Heart left ventricle (tissue), 16 donors: ENCODE data around the gene GAS2L2. TPM values are rescaled to one million over a fixed set of nuclear protein-coding genes. Genes with fewer than 3 reads are reported as not detected.

Experiments used
- ATAC-seq, 4 donors: fragments of 200-7000 bp; cut with Tn5 transposase; one replicate each; pipeline ENCODE4 v1.9.1; 2020 to 2022; ENCODE audit warnings: moderate library complexity in 4 of 4, mild to moderate bottlenecking in 3 of 4, moderate number of reproducible peaks in 1 of 4
- DNase-seq, 5 donors: peaks; one replicate each; pipeline ENCODE4 v3.0.0-alpha.2; 2020
- H3K27ac ChIP-seq, 12 donors: fragments of 200-600 bp; sonication (generic) in 4 of 12; one replicate each; pipeline versions ENCODE4 v1.5.0 to v1.8.0; 2016 to 2022; ENCODE audit warnings: mild to moderate bottlenecking in 2 of 12
- H3K27me3 ChIP-seq, 9 donors: fragments of 200-600 bp; sonication (generic) in 2 of 9; one replicate each; pipeline versions ENCODE4 v1.5.1 to v1.8.0; 2016 to 2022; ENCODE audit warnings: mild to moderate bottlenecking in 3 of 9
- H3K36me3 ChIP-seq, 9 donors: fragments of 200-600 bp; sonication (generic) in 2 of 9; one replicate each; pipeline versions ENCODE4 v1.5.0 to v1.8.0; 2018 to 2022; ENCODE audit warnings: mild to moderate bottlenecking in 2 of 9
- H3K4me1 ChIP-seq, 12 donors: fragments of 200-600 bp; sonication (generic) in 4 of 12; one replicate each; pipeline versions ENCODE4 v1.5.0 to v1.8.0; 2016 to 2022; ENCODE audit warnings: mild to moderate bottlenecking in 3 of 12
- H3K4me3 ChIP-seq, 12 donors: fragments of 200-600 bp; sonication (generic) in 4 of 12; one replicate each; pipeline versions ENCODE4 v1.5.0 to v1.8.0; 2017 to 2022; ENCODE audit warnings: mild to moderate bottlenecking in 9 of 12, moderate library complexity in 4 of 12
- H3K9me3 ChIP-seq, 12 donors: fragments of 200-600 bp; sonication (generic) in 4 of 12; one replicate each; pipeline versions ENCODE4 v1.5.0 to v1.8.0; 2016 to 2022; ENCODE audit warnings: mild to moderate bottlenecking in 1 of 12
- POLR2A ChIP-seq, 2 donors: fragments of 450-650 bp; IDR thresholded peaks; one replicate each; pipeline ENCODE4 v1.6.1; 2017; ENCODE audit warnings: antibody characterized with exemption in 2 of 2, mild to moderate bottlenecking in 2 of 2, moderate library complexity in 2 of 2
- WGBS, 4 donors: extraction: QIAGEN DNeasy Blood & Tissue Kit in 2 of 4; methylation state at CpG; one replicate each; pipeline versions ENCODE4 v1.1.5 to v1.1.7; 2013 to 2018; 5-methylcytosine and 5-hydroxymethylcytosine counted together
- intact Hi-C, 10 donors: fragments of 100-400 bp; cut with DNase I; formaldehyde crosslinking; loops; one replicate each; pipeline versions ENCODE4 v1.11.1 to v1.14.2; 2022
- polyA plus RNA-seq, 2 donors: library from polyadenylated mRNA; stranded (reverse); fragments of 200-250 nt; gene quantifications; one replicate each; pipeline ENCODE4 v1.2.3, GENCODE V29; 2013
- total RNA-seq, 9 donors: library from RNA; depleted of rRNA in 2 of 9; stranded (reverse); fragments of >200 nt in 2 of 9; fragmentation: NEBNext Ultra II Directional in 3 of 9; extraction: Animal tissue kit (Norgen Biotek cat#: 25700) in 3 of 9; gene quantifications; one replicate each; pipeline versions ENCODE4 v1.1.0 to v1.2.4, GENCODE V29; 2016 to 2023
- TF ChIP-seq, protein P1 (sequence below), 12 donors: fragments of 200-600 bp; sonication (generic) in 4 of 12; IDR thresholded peaks; one replicate each; pipeline versions ENCODE4 v1.5.0 to v1.8.0; 2018 to 2022; ENCODE audit warnings: antibody characterized with exemption in 12 of 12, mild to moderate bottlenecking in 5 of 12
- donor health status: ischemic (EF 13 %, LVEDD 7.1; RV severe dilation, severe dysfunction).
- donor health status: healthy with polysubstance abuse.
- donor health status: DM: no; HTN: yes; CAD: no.
- donor health status: DM: no; HTN: no; CAD: no.
- donor health status: ischemic (EF 25% LVEDD 6.9; RV normal size, moderate dysfunction).
- donor health status: ischemic (EF 25% LVEDD 5.7; RV mildly dilated, moderate dysfunction).
- donor health status: healthy.
- donor health status: DM: yes; HTN: yes; CAD: no.
- donor health status: ischemic (EF 35%, LVEDD 5.7; RV mildly dilated, moderate dysfunction).
- donor health status: nonischemic (EF 11% LVEDD 7.7; RV severe dilation, severe dysfunction).
- donor health status: DM: yes; HTN: yes; CAD: no.
- donor health status: PGD.
- donor health status: ischemic (EF 29% LVEDD 5.4; RV normal size, mild dysfunction).
- donor health status: nonischemic (EF 23%, LVEDD 6.1; RV moderate dilation, normal function).

GAS2L2 gene
- total and polyA plus RNA-seq, 11 donors, result 0.06 to 0.28 (median 0.11) TPM; not detected in 6

DNA sequence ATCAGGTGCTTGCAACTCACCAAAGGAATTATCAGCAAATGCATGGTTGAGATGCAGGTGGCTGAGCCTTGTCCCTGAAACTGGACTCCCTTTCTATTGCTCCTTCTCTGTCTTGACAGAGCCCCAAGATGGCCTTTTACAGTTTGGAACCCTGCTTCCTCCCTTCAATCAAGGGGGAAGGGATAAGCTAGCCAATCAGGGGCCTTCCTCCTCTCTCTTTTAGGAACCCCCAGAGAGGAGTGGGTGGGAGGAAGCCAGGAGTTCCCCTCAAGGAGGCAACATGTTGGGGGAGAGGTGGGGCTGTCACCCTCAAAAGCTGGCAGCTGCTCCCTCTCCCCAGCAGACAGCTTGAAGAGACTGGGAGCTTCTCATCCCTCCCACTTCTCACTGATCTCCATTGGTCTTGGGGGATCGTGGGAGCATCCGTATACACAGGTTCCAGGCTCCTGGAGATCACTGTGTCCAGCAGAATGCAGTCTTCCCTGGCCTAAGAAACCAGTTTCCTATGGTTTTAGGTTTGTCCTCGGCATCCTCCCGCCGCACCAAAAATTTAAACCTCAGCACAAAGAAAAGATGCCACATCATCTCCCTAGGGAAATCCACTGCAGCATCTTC, 14.4 kb downstream of the GAS2L2 start:
- 86 to 91% (median 88%) methylated on average over 5 of the region's 5 CpGs for WGBS, 4 donors
- intact Hi-C loops, result no loop called here
- peaks cover 0 to 33% (median 12%) of the 10 kb centered on the region in 9 donors for H3K27me3 ChIP-seq
- H3K36me3 ChIP-seq, result no peaks in the 10 kb centered on the region
- no peak for TF ChIP-seq POLR2A (IDR thresholded peaks at IDR 0.05)
- TF ChIP-seq, protein P1, sequence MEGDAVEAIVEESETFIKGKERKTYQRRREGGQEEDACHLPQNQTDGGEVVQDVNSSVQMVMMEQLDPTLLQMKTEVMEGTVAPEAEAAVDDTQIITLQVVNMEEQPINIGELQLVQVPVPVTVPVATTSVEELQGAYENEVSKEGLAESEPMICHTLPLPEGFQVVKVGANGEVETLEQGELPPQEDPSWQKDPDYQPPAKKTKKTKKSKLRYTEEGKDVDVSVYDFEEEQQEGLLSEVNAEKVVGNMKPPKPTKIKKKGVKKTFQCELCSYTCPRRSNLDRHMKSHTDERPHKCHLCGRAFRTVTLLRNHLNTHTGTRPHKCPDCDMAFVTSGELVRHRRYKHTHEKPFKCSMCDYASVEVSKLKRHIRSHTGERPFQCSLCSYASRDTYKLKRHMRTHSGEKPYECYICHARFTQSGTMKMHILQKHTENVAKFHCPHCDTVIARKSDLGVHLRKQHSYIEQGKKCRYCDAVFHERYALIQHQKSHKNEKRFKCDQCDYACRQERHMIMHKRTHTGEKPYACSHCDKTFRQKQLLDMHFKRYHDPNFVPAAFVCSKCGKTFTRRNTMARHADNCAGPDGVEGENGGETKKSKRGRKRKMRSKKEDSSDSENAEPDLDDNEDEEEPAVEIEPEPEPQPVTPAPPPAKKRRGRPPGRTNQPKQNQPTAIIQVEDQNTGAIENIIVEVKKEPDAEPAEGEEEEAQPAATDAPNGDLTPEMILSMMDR (IDR thresholded peaks at IDR 0.05), result no peak
- H3K4me3 ChIP-seq, result no peak overlapping the region
- peaks cover 0 to 12% (median 6%) of the 10 kb centered on the region in 12 donors for H3K4me1 ChIP-seq
- H3K9me3 ChIP-seq, result no peaks in the 10 kb centered on the region
- no peak overlapping the region for H3K27ac ChIP-seq
- ATAC-seq (no peak), DNase-seq (no peak)

- intact Hi-C loops, result no loop called here
Observed at GRCh38 chr17:35736236-35736635, 16.8 kb downstream of the GAS2L2 start.

GRCh38 chr17:35735036-35735805, 17.8 kb downstream of the GAS2L2 start:
- 87 to 92% (median 89%) methylated on average over 28 to 29 of the region's 29 CpGs for WGBS, 4 donors
- TF ChIP-seq POLR2A (IDR thresholded peaks at IDR 0.05), result no peak
- TF ChIP-seq, protein P1 (IDR thresholded peaks at IDR 0.05), result no peak
- no peaks in the 10 kb centered on the region for H3K27me3 ChIP-seq
- H3K9me3 ChIP-seq, result no peaks in the 10 kb centered on the region
- peaks cover 0 to 25% (median 10%) of the 10 kb centered on the region in 12 donors for H3K4me1 ChIP-seq
- H3K36me3 ChIP-seq, result no peaks in the 10 kb centered on the region
- intact Hi-C loops, result no loop called here
- H3K4me3 ChIP-seq, result no peak overlapping the region
- no peak overlapping the region for H3K27ac ChIP-seq
- ATAC-seq, result no peak
- DNase-seq, result no peak

More at GRCh38 chr17:35736236-35736635, 16.8 kb downstream of the GAS2L2 start:
- ATAC-seq (no peak), DNase-seq (no peak)
- H3K9me3 ChIP-seq, result no peaks in the 10 kb centered on the region
- peaks cover 0 to 20% (median 5%) of the 10 kb centered on the region in 12 donors for H3K4me1 ChIP-seq
- H3K4me3 ChIP-seq, result no peak overlapping the region
- 93 to 94% (median 94%) methylated on average over 4 to 5 of the region's 5 CpGs for WGBS, 4 donors
- H3K27me3 ChIP-seq, result peaks cover 0 to 10% (median 7%) of the 10 kb centered on the region in 9 donors
- H3K27ac ChIP-seq, result no peak overlapping the region
- TF ChIP-seq, protein P1 (IDR thresholded peaks at IDR 0.05), result no peak
- no peak for TF ChIP-seq POLR2A (IDR thresholded peaks at IDR 0.05)
- H3K36me3 ChIP-seq, result no peaks in the 10 kb centered on the region

GRCh38 chr17:35734396-35734795, 18.6 kb downstream of the GAS2L2 start:
- ATAC-seq, result no peak

More at GRCh38 chr17:35734396-35734795, 18.6 kb downstream of the GAS2L2 start:
- 83 to 92% (median 88%) methylated on average over 7 of the region's 7 CpGs for WGBS, 4 donors
- H3K4me3 ChIP-seq, result no peak overlapping the region
- no peak overlapping the region for H3K27ac ChIP-seq
- no peak for TF ChIP-seq POLR2A (IDR thresholded peaks at IDR 0.05)
- TF ChIP-seq, protein P1 (IDR thresholded peaks at IDR 0.05), result no peak
- no peaks in the 10 kb centered on the region for H3K27me3 ChIP-seq
- intact Hi-C loops, result no loop called here
- peaks cover 0 to 25% (median 10%) of the 10 kb centered on the region in 12 donors for H3K4me1 ChIP-seq
- H3K9me3 ChIP-seq, result no peaks in the 10 kb centered on the region
- no peak for DNase-seq
- H3K36me3 ChIP-seq, result no peaks in the 10 kb centered on the region
